ENCODE measurements around the gene SETX. TPM values are rescaled to one million over a fixed set of nuclear protein-coding genes. Genes with fewer than 3 reads are reported as not detected.

The SETX gene
- total RNA-seq, 2 experiments from 2014 or later: 37.5 to 38.1 TPM

- H3K27ac Mint-ChIP-seq: no peak overlapping the region
- ChIA-PET POLR2A (no interaction called here), CTCF (interaction anchor here (5.2 kb wide), 1 partner anchor 64 kb away, joined by 76 read pairs; no protein-coding TSS in a partner anchor)
- no peak overlapping the region for H3K4me3 Mint-ChIP-seq
- H3K9me3 Mint-ChIP-seq (ENCODE audit: low read depth): no peaks in the 10 kb centered on the region
- DNase-seq: no peak
- ATAC-seq: no peak
- H3K36me3 Mint-ChIP-seq (ENCODE audit: low read depth): no peaks in the 10 kb centered on the region
- intact Hi-C loops (cut with DNase I, micrococcal nuclease): no loop called here
- H3K4me1 Mint-ChIP-seq: peaks cover 3% of the 10 kb centered on the region
- no peaks in the 10 kb centered on the region for H3K27me3 Mint-ChIP-seq
Measured at GRCh38 chr9:132233138-132233537, 121.6 kb downstream of the SETX start.

- H3K27ac Mint-ChIP-seq: no peak overlapping the region
- ChIA-PET POLR2A (no interaction called here), CTCF (no interaction called here)
- DNase-seq (no peak), ATAC-seq (no peak)
- H3K9me3 Mint-ChIP-seq (ENCODE audit: low read depth): no peaks in the 10 kb centered on the region
- intact Hi-C loops (cut with DNase I, micrococcal nuclease): no loop called here
- H3K36me3 Mint-ChIP-seq (ENCODE audit: low read depth): no peaks in the 10 kb centered on the region
- H3K4me1 Mint-ChIP-seq: peaks cover 3% of the 10 kb centered on the region
- no peak overlapping the region for H3K4me3 Mint-ChIP-seq
- H3K27me3 Mint-ChIP-seq: no peaks in the 10 kb centered on the region
Measured at GRCh38 chr9:132232522-132232921, 122.3 kb downstream of the SETX start.

- peaks cover 2% of the 10 kb centered on the region for H3K27me3 Mint-ChIP-seq
- intact Hi-C loops (cut with DNase I, micrococcal nuclease): no loop called here
- ATAC-seq: no peak
- ChIA-PET CTCF (interaction anchor here (2.0 kb wide), 1 partner anchor 62 kb away, joined by 7 read pairs; no protein-coding TSS in a partner anchor), POLR2A (no interaction called here)
- H3K4me1 Mint-ChIP-seq: peaks cover 2% of the 10 kb centered on the region
- H3K9me3 Mint-ChIP-seq (ENCODE audit: low read depth): no peaks in the 10 kb centered on the region
- no peaks in the 10 kb centered on the region for H3K36me3 Mint-ChIP-seq (ENCODE audit: low read depth)
- H3K4me3 Mint-ChIP-seq: no peak overlapping the region
- no peak overlapping the region for H3K27ac Mint-ChIP-seq
- DNase-seq: no peak
Measured at GRCh38 chr9:132231019-132231701, 123.6 kb downstream of the SETX start.

- Mint-ChIP-seq H3K36me3 (ENCODE audit: low read depth) (no peaks in the 10 kb centered on the region), H3K4me3 (no peak overlapping the region), H3K9me3 (ENCODE audit: low read depth) (no peaks in the 10 kb centered on the region), H3K27me3 (peaks cover 2% of the 10 kb centered on the region), H3K27ac (no peak overlapping the region), H3K4me1 (no peaks in the 10 kb centered on the region)
- intact Hi-C loops (cut with DNase I, micrococcal nuclease): no loop called here
- ChIA-PET POLR2A (no interaction called here), CTCF (interaction anchor here (2.0 kb wide), 1 partner anchor 61 kb away, joined by 7 read pairs; no protein-coding TSS in a partner anchor)
- no peak for ATAC-seq
- DNase-seq: no peak
Measured at GRCh38 chr9:132230605-132231004, 124.2 kb downstream of the SETX start.

- H3K27me3 Mint-ChIP-seq: peaks cover 4% of the 10 kb centered on the region
- POLR2A ChIA-PET: no interaction called here
- no peak for ATAC-seq
- H3K27ac Mint-ChIP-seq: no peak overlapping the region
- intact Hi-C loops (cut with DNase I, micrococcal nuclease): no loop called here
- H3K9me3 Mint-ChIP-seq (ENCODE audit: low read depth): no peaks in the 10 kb centered on the region
- no peak overlapping the region for H3K4me3 Mint-ChIP-seq
- no peaks in the 10 kb centered on the region for H3K36me3 Mint-ChIP-seq (ENCODE audit: low read depth)
- H3K4me1 Mint-ChIP-seq: no peaks in the 10 kb centered on the region
- CTCF ChIA-PET: interaction anchor here (1.0 to 1.8 kb wide), 2 partner anchors 8 to 11 kb away, joined by 3 to 6 read pairs; no protein-coding TSS in a partner anchor
- no peak for DNase-seq
Measured at GRCh38 chr9:132228062-132228461, 126.7 kb downstream of the SETX start.

- intact Hi-C loops (cut with DNase I, micrococcal nuclease): no loop called here
- DNase-seq (no peak), ATAC-seq (no peak)
- Mint-ChIP-seq H3K9me3 (ENCODE audit: low read depth) (no peaks in the 10 kb centered on the region), H3K4me3 (no peak overlapping the region), H3K27ac (no peak overlapping the region), H3K27me3 (peaks cover 4% of the 10 kb centered on the region), H3K4me1 (no peaks in the 10 kb centered on the region), H3K36me3 (ENCODE audit: low read depth) (no peaks in the 10 kb centered on the region)
- ChIA-PET POLR2A (no interaction called here), CTCF (interaction anchor here (1.0 to 1.8 kb wide), 2 partner anchors 10 to 13 kb away, joined by 3 to 6 read pairs; no protein-coding TSS in a partner anchor)
Measured at GRCh38 chr9:132226571-132227430, 128.0 kb downstream of the SETX start.

GRCh38 chr9:132224645-132225044 is 130.1 kb downstream of the SETX start:
- intact Hi-C loops (cut with DNase I, micrococcal nuclease): no loop called here
- Mint-ChIP-seq H3K27me3 (peaks cover 4% of the 10 kb centered on the region), H3K4me1 (no peaks in the 10 kb centered on the region), H3K36me3 (ENCODE audit: low read depth) (no peaks in the 10 kb centered on the region), H3K4me3 (no peak overlapping the region), H3K27ac (no peak overlapping the region), H3K9me3 (ENCODE audit: low read depth) (no peaks in the 10 kb centered on the region)
- POLR2A ChIA-PET: no interaction called here
- CTCF ChIA-PET: no interaction called here
- ATAC-seq (no peak), DNase-seq (no peak)

GRCh38 chr9:132221941-132222340 is 132.8 kb downstream of the SETX start:
- Mint-ChIP-seq H3K9me3 (ENCODE audit: low read depth) (no peaks in the 10 kb centered on the region), H3K36me3 (ENCODE audit: low read depth) (no peaks in the 10 kb centered on the region), H3K4me1 (no peaks in the 10 kb centered on the region), H3K4me3 (no peak overlapping the region), H3K27me3 (peaks cover 2% of the 10 kb centered on the region), H3K27ac (no peak overlapping the region)
- ChIA-PET CTCF (interaction anchor here (0.7 to 1.3 kb wide), 5 partner anchors 14 to 52 kb away, joined by 3 to 6 read pairs (median 5); no protein-coding TSS in a partner anchor), POLR2A (no interaction called here)
- intact Hi-C loops (cut with DNase I, micrococcal nuclease): no loop called here
- ATAC-seq (no peak), DNase-seq (no peak)

- Mint-ChIP-seq H3K4me1 (no peaks in the 10 kb centered on the region), H3K36me3 (ENCODE audit: low read depth) (no peaks in the 10 kb centered on the region), H3K27ac (no peak overlapping the region), H3K9me3 (ENCODE audit: low read depth) (no peaks in the 10 kb centered on the region), H3K27me3 (peaks cover under 1% of the 10 kb centered on the region), H3K4me3 (no peak overlapping the region)
- intact Hi-C loops (cut with DNase I, micrococcal nuclease): no loop called here
- ATAC-seq (no peak), DNase-seq (no peak)
- ChIA-PET CTCF (interaction anchor here (0.9 kb wide), 1 partner anchor 48 kb away, joined by 3 read pairs; no protein-coding TSS in a partner anchor), POLR2A (no interaction called here)
Measured at GRCh38 chr9:132218208-132218607, 136.6 kb downstream of the SETX start.

- intact Hi-C loops (cut with DNase I, micrococcal nuclease): no loop called here
- no peaks in the 10 kb centered on the region for H3K4me1 Mint-ChIP-seq
- CTCF ChIA-PET: interaction anchor here (1.8 kb wide), 1 partner anchor 19 kb away, joined by 4 read pairs; no protein-coding TSS in a partner anchor
- no peak for DNase-seq
- H3K36me3 Mint-ChIP-seq (ENCODE audit: low read depth): no peaks in the 10 kb centered on the region
- H3K27ac Mint-ChIP-seq: no peak overlapping the region
- no peak overlapping the region for H3K4me3 Mint-ChIP-seq
- no peaks in the 10 kb centered on the region for H3K9me3 Mint-ChIP-seq (ENCODE audit: low read depth)
- no peak for ATAC-seq
- no peaks in the 10 kb centered on the region for H3K27me3 Mint-ChIP-seq
- POLR2A ChIA-PET: no interaction called here
Measured at GRCh38 chr9:132216861-132217619, 137.7 kb downstream of the SETX start.

GRCh38 chr9:132214027-132214622 is 140.7 kb downstream of the SETX start:
- POLR2A ChIA-PET: no interaction called here
- no peak overlapping the region for H3K4me3 Mint-ChIP-seq
- no peaks in the 10 kb centered on the region for H3K36me3 Mint-ChIP-seq (ENCODE audit: low read depth)

More at GRCh38 chr9:132214027-132214622, 140.7 kb downstream of the SETX start:
- DNase-seq (no peak), ATAC-seq (no peak)
- H3K9me3 Mint-ChIP-seq (ENCODE audit: low read depth): no peaks in the 10 kb centered on the region
- CTCF ChIA-PET: interaction anchor here (1.9 kb wide), 1 partner anchor 22 kb away, joined by 9 read pairs; no protein-coding TSS in a partner anchor
- H3K4me1 Mint-ChIP-seq: no peaks in the 10 kb centered on the region
- no peak overlapping the region for H3K27ac Mint-ChIP-seq
- peaks cover under 1% of the 10 kb centered on the region for H3K27me3 Mint-ChIP-seq
- intact Hi-C loops (cut with DNase I, micrococcal nuclease): no loop called here

Data from activated CD4-positive, alpha-beta T cell treated with anti-CD3 and anti-CD28 coated beads for 36 hours (primary cell).